ENCODE data around the gene NCOR2.

NCOR2 gene

DNA sequence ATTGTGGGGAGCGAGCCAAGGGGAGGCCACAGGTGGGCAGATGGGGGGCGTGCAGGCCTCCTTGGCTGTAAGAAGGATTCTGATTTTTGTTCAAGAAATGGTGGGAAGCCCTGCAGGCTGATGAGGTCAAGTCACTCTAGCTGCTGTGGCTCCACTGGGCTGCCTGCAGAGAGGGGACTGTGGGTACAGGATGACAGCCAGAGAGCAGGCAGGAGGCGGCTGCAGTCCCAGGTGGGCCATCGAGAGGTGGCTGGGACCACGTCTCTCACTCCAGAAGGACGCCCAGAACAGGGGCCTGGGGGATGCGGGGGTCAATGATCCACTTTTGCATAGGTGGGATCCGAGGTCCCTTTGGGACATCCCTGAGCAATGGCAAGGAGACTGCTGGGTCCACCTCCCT is 9.1 kb downstream of the NCOR2 start:
- DNase-seq = no peak

DNA sequence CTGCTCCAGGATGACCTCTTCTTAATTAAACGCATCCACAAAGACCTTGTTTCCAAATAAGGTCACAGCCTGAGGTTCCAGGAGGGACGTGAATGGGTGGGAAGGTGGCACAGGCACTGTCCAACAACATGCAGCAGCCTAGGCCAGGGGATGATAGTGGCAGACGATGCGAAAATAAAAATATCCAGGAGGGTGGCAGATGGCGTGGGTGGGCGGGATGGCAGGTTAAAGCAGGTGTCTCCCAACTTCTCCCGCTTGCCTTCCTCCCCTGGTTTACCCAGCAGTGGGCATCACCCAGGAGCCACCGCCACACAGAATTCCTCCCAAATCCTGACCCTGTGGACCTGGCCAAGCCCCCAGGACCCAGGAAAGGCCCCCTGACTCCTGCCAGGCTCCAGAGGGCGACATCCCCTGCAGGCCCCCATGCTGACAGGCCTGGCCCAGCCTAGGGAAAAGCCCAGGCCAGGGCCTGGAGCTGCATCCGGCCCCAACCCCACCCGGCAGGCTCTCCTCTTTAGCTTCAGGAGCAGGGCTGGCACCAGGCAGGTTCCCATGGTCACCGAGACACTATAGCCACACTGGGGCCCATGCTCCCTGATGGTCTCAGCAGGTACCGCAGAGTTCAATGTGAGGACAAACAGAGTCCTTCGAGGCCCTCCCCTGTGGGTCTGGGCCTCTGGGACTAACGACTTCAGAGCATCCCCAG is 9.7 kb downstream of the NCOR2 start:
- DNase-seq = no peak

DNA sequence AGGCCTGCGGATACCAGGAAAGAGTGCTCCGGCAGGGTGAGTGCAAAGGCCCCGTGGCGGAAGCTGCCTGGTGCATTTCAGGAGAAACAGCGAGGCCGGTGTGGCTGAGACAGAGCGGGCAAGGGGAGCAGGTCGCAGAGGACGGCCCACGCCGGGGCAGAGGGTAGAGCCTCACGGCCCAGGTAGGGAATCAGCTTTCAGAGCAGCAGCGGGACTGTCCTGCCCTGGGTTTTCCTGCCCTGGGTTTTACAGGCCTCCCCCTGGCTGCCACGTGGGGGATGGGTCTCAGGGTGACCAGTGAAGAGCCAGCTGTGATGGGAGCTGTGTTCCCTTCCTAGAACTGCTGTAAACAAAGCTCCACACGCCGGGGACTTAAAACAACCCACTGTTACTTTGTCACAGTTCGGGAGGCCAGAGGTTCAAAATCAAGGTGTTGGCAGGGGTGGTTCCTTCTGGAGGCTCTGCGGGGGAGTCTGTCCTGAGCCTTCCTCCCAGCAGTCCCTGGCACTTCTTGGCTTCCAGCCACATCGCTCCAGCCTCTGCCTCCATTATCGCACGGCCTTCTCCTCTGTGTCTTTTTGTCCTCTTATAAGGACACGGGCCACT is 10.4 kb downstream of the NCOR2 start:
- DNase-seq = no peak

DNA sequence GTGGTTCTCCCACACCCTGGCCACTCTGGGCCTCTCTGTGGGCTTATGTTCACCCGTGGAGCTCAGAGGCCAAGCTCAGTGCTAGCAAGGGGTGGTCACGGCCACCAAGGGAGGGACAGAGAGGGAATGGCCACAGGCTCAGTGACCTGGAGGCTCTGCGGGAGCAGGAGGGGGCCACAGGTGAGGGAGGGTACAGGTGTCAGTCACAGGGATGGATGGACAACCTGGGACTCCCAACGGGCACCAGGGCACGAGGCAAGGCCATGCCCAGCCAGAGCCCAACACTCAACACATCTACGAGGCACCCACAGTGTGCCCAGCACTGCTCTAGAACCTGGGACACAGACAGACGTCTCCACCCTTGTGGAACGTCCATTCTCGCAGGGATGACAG is 11.3 kb downstream of the NCOR2 start:
- no peak for DNase-seq

DNA sequence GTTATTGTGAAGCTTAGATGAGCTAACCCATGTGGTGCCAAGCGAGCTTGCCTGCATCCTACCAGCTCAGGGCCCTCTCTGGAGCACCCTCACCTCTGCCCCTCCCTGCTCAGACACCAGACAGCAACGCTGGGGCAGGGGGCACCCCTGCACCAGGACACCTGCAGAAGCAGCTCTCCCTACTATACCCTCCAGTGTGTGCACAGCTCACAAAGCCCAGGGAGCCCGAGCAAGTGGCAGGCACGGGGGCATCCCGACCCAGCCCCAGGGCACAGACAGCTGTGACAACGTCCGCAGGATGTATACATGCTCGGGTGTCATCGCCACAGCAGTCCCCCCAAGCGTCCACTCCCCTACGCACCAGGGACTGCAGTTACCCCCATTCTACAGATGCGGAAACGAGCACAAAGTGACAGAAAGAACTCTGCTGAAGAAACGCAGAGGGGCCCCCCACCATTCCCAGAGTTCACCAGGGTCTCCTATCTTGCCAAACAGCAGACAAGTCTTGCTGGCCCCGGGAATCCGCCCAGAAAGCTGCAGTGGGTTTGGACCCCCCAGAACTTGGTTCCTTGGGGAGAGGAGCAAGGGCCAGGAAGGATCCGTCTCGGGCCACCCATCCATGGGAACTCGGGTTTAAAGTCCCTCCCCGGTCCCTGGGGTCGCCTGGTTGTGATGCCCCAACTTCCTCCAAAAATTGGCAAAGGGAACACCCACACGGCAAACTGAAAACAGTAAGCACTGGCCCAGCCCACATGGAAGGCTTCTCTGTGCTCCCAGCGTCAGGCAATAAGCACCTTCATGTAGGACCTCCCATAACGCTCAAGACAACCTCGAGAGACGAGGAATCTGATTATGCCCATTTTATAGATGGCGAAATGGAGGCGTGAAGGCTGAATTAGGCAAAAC is 12.0 kb downstream of the NCOR2 start:
- no peak for DNase-seq

DNA sequence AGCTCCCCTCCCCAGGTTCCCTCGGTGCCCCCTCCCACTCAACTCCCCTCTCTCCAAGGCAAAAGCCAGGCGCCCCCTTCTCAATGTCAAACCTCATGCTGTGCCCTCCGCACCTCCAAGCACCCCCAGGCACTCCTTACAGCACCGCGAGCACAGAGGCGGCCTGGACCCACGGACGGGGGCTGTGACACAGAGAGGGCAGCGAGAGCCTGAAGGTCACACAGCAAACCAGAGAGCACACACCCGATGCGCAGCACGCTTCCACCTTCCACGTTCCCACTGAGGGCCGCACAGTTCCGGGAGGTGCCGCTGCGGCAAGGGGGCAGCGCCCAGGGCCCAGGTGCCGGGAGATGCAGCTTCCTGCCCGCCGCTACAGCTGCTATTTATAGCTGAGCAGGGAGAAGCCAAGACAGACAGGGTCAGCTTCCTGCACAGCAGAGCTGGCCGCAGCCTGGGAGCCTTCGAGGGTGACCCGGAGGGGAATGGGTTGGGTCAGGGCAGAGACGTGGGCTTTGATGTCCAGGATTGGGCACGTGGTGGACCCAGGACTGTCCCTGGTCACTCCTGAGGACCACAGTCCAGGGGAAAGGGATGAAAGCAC is 12.9 kb downstream of the NCOR2 start:
- DNase-seq = no peak

DNA sequence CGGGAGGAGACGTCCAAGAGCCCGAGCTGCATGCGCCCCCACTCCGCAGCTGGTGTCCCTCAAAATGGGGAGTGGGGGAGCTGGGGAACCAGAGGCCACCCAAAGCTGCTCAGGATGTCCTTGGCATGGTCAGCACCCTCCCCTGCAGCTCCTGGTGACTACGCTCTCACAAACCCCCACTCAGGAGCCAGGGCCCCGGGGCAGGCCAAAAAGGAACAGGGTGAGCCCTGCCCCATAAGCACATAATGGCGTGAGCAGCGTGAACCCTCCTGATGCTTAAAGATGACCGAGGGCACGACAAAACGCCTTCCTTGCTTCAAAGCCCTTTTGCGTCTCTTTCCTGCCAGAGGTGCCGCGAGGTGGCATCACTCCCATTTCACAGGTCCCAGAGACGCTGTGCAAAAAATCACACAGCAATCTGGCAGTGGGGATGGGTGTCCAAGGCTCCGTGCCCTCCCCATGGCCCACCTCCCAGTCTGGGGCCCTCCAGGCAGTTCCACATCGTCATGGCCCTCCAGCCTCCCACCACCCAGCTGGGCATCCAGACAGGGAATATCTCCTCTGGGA is 13.5 kb downstream of the NCOR2 start:
- DNase-seq = no peak

DNA sequence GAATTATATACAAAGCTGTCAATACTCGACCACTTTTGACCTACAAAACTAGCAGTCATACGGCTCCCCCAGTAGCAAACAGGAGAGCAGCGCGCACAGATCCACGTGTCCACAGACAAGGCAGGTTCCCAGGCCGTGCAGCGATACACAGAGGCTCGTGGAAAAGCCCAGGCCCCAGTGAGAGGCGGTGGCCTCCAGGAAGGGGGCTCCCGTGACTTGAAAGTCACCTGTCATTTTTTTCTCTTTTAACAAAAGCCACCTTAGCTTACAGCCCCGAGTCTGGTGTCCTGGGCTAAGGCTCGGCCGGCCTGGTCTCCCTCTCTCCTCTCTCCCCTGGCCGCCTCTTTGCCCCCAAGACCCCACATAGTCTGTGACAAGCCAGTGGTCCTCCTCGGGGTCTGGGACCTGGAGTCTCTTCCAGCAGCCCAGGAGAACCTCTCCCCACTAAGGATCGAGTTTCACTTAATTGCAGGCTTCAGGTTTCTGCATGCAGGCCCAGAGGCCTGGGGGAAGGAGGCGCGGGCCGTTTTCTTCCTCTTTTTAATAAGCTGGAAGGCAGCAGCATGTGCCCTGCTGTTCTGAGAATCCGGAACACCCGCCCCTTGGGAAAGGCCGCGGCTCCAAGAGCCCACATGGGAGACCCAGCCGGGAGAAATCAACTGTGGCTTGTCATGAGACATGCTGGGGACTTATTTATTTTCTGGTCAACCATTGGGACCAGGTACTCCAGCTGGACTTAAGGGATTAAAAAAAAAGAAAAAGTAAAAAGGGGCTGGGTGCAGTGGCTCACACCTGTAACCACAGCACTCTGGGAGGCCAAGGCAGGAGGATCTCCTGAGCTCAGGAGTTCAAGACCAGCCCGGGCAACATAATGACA is 15.9 kb downstream of the NCOR2 start:
- peak; percentile 54 for DNase-seq

DNA sequence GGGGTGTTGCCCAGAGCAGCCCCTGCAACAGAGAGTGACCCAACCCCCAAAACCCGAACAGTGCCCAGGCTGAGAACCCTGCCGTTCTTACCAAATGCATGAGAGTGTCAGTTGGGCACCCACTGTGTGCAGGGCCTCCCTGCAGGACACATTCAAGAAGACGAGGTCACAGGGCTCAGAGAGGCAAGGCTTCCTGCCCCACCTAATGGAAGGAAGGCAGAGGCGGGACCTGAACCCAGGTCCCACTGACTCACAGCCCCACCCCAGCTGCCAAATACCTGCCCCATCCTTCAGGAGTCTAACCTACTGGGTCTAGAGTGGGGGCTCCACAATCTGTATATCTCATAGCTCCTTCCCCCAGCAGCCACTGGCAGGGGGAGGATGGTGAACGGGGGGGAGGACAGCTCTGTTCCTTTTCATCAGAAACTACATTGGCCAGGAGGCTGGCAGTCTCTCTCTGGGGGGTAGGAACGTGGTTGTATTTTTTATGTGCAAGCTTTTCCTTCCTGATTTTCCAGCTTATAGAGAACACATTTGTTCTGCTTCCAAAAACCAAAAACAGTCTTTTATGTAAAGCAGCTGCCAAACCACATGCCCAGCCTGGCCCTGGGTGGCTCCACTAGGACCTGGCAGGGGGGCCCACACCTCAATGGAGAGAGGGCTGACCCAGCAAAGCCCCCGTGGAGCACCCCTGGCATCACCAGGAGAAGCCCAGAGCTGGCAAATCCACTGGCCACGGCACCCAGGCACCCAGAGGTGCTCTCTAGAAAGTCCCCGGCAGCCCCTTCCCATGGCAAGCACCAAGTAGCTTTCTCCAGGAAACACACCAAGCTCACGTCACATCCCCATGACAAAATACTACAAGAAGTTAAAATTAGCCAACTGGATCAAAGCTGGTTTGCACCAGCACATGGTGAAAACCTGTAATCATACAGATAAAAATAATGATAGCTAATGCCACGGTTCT is 17.0 kb downstream of the NCOR2 start:
- DNase-seq = no peak

DNA sequence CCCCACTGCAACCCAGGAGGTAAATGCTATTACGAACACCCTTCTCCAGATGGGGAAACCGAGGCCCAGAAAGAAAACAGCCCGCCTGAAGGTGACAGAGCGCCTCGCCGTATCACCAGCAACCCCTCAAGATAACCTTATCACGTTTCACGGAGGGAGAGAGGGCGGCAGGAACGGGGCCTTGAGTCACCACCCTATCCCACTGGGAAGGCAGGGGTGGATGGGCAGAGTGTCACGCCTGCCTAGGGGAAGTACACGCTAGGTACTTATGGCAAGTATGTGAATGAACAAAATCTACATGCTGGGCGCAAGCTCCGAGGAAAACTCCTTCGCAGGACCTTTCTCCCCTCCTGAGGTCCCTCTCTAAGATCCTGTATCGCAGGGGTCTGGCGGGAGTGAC is 17.8 kb downstream of the NCOR2 start:
- no peak for DNase-seq

DNA sequence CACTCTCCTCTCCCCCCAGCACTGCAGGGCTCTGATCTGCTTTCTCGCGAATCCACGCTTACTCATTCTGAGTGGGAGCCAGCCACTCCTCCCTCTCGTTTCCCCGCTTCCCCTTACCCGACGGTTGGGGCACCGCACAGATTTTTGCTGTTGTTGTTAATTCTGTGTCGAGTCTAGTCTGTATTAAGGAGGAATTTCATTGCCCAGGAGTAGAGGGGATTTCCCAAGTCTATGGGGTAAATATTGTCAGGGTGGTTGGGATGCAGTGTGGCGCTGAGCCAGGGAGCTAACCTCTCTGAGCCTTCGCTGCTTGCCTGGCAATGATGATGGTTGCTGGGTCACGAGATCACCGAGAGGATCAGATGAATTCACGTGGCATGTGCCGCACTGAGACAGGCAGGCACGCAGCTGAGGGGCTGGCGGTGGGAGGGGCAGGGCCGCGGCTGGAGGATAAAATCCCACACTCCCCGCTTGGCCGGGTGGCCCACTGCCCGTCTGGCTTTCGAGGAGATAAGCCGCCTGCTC is 18.5 kb downstream of the NCOR2 start:
- peak; percentile 57 for DNase-seq

DNA sequence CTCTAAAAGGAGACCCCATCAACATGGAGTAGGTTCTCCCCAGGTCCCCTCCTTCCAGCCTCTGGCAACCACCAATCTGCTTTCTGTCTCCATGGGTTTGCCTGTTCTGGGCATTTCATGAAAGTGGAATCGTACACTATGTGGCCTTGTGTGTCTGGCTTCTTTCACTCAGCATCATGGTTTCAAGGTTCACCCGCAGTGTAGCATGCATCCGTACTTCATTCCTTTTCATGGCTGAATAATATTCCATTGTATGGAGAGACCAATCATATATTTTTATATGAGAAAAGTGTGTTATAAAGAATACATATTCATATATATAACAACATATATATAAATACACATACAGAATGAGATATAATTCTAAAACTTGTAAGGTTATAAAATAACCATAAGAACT is 19.8 kb downstream of the NCOR2 start:
- no peak for DNase-seq

DNA sequence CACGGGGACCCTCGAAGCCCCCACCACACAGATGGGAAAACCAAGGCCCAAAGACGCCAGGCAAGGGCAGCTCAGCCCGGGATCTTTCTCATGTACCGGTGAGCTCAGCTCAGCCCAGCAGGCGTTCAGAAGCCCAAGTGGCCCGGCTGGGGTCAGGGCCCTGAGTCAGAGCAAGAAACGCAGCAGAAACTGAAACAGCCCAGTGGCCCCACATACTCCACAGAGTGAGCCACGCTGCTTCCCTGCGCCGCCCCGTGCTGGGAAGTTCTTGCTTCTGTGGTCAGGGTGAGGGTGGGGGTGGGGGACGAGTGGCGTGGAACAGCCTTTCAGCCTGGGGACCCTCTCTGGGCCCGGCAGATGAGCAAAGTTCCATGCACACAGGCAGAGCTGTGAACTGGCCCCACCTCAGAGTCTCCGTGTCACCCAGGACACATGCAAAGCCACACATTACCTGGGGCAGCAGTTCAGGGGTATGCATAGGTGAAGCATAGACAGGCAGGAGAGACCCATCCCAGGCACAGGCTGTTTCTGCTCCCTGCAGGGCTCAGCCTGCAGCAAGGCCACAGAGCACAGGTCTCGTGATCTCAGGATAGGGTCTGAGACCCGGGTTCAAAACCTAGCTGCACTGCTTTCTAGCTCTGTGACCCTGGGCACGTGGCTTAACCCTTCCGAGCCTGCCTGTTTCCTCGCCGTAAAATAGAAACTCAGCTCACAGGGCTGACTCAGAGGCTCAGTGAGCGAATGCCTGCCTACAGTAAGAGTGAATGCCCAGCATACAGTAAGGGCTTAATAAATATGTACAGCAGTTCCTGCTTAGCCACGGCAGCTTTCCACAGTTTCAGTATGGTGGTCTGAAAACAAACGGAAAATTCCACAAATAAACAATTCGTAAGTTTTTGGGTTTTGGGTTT is 21.6 kb downstream of the NCOR2 start:
- DNase-seq = no peak

DNA sequence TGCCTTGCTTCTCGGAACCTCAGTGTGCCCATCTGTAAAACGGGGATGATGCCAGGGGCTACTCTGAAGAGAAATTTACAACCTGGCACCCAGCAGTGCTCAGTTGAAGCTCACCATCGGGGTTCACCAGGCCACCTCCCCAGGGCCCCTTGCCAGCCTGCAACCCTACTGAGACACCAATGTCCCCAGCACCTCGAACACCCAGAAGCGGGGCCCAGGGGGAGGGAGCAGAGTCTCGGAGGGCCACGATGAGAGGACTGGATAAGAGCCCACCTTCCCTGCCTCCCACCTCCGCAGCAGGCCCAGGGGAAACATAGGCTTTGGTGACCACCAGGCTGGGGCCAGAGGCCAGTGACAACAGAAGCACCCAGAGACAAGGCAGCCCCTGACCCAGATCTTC is 22.4 kb downstream of the NCOR2 start:
- no peak for DNase-seq

DNA sequence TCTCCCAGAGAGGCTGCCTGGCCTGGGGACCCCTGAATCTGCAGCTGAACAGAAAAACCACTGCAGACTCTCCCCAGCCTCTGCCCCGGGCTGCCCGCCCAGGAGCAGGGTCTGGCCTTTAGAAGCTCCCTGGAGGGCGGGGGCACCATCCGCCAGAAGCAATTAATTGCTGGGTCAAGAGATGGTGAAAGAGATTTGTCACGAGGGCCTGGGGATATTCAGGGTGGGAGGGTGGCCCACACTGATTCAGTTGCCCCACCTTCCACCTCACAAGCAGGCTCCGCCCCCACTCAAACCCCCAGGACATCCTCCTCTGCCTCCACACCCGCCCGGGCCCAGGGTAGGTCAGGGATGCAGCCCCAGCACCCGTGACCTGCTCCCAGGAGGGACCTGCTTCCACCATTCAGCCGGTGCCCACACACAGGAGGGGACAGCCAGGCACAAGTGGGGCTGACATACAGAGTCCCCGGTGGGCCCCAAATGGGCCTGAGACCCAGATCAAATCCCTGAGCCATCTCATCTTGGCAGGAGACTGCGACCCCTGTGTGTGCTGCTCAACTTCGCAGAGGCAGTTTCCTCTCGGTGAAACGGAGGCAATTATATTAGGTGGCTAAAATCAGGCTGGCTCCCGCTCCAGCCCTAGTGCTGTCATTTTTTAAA is 23.0 kb downstream of the NCOR2 start:
- DNase-seq = no peak

DNA sequence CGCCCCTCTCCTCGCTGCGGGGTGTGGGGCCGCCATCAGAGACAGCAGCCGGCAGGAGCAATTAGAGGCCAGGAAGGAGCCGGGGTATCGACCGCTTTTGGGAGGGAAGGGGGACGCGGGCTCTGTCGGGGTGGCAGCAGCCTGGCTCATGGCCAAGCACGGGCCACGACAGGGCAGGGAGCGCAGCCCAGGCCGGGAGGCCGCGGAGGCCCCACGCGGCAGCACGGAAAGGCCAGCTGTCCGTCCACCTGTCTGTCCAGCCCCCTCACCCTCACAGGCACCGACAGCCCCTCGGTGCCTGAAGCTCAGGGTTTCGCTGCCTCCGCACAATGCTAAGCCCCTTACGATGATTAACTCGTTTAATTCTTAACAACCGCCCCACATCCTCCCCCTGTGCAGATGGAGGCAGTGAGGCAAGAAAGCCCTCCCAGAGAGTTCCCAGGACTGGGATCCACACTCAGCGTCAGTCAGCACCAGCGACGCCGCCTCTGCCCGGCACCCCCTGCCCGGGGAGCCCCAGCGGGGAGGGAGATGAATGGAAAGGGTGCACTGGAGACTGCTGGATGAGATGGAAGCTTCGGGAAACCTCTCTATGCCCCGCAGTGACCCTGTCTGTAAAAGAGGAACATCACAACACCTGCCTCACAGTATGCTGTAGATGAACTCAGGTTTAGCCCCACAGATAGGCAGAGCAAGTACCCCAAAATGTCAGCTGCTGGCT is 23.7 kb downstream of the NCOR2 start:
- DNase-seq = peak; percentile 76

DNA sequence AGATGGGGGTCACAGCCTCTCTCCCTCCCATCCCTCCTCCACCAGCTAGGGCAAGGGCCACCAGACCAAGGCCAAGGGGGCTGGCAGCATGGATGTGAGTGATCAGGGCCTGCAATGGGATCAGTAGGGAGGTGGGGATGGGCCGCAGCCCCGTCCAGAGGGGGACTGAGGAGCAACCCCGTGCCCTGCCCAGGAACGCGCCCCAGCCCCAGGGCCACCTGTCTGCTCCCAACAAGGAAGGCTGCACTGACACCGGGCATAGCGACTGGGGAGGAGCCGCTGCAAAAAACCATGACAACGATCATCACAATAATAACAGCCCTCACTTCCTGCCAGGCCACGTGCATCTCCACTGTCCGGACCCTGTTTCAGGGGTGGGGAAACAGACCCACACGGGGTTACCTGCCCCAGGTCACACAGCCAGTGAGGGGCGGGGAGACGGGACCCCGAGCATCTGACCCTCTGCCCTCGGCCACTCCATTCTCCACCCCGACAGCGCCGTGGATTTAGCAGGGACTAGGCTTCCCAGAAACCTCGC is 24.3 kb downstream of the NCOR2 start:
- peak; percentile 63 for DNase-seq
